HG03159 (cell line): ENCODE measurements around the gene ZBTB42.

Experiments
- ATAC-seq: cut with Tn5 transposase; IDR thresholded peaks from one replicate; pipeline ENCODE4 v1.9.1; 2021; ENCODE audit warnings: mild to moderate bottlenecking, moderate library complexity; ENCODE audit not compliant: unreplicated experiment

Gene ZBTB42

GRCh38 chr14:104782086-104782807 is 18.7 kb upstream of the ZBTB42 start:
- ATAC-seq, result no peak

- ATAC-seq, result no peak
Measured at GRCh38 chr14:104782808-104783139, 18.1 kb upstream of the ZBTB42 start.

DNA sequence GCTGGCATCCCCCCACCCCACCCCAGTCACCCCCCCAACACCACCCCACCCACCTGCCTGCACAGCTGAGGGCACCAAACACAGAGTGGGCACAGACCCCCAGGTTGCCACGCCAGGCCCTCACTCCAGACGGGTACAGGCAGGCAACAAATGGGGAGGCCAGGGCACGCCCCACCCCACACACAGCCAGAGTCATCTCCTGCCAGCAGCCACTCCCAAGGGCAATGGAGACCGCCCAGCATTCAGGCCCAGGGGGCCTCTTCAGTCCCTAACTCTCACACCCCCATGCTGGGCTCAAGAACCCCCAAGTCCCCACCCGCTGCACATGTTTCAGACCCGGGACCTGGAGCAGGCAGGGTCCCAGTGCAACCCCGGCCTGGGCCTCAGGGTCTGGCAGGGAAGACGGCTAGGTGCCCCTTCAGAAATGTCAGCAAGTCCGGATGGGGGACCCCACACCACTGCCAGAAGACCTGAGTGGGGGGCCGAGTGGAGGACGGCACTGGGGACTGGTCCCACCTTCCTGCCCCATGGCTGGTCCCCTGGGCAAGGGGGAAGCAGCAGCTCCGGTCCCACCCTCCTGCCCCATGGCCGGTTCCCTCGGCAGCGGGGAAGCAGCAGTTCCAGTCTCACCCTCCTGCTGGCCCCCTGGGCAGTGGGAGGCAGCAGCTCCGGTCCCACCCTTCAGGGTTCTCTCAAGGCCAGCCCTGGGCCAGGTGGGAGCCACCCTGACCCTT is 17.2 kb upstream of the ZBTB42 start:
- ATAC-seq, result no peak

DNA sequence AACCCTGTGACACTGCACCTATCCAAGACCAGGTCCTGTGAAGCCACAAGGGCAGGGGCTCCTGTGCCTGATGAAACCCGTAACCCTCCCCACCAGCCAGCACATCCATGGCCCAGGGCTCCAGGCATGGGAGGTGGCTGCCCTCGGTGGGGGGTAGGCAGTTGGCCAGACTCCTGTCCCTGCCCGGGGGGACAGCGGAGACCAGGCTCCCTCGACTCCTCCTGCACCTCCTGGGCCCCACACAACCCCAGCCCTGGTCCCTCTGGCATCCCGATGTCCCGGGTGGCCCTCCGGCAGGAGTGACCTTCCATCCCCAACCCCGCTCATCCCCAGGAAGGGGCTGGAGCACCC is 16.7 kb upstream of the ZBTB42 start:
- no peak for ATAC-seq

- no peak for ATAC-seq
Measured at GRCh38 chr14:104784846-104785707, 15.8 kb upstream of the ZBTB42 start.

GRCh38 chr14:104785708-104786080 is 15.2 kb upstream of the ZBTB42 start:
- no peak for ATAC-seq

DNA sequence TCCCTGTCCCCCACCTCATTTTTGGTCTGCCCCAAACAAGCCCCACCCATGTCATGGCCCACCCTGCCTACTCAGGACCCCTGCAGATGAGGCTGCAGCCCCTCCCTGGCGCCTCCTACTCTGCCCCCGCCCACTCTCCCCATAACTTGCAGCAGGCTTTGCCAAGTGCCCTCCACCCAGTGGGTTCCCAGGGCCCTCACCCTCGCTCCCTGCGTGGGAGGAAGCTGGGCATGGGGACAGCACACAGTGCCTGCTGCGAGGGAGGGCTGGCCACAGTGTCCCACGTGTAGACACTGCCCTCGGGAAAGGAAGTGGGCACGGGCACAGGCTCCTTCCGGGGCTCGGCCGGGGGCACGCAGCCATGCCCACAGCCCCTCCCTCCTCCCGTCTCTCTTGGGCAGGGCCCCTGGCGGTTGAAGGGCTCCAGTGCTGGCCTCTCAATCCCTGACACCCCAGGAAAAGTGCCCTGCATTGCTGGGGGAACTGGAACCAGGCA is 14.8 kb upstream of the ZBTB42 start:
- no peak for ATAC-seq

DNA sequence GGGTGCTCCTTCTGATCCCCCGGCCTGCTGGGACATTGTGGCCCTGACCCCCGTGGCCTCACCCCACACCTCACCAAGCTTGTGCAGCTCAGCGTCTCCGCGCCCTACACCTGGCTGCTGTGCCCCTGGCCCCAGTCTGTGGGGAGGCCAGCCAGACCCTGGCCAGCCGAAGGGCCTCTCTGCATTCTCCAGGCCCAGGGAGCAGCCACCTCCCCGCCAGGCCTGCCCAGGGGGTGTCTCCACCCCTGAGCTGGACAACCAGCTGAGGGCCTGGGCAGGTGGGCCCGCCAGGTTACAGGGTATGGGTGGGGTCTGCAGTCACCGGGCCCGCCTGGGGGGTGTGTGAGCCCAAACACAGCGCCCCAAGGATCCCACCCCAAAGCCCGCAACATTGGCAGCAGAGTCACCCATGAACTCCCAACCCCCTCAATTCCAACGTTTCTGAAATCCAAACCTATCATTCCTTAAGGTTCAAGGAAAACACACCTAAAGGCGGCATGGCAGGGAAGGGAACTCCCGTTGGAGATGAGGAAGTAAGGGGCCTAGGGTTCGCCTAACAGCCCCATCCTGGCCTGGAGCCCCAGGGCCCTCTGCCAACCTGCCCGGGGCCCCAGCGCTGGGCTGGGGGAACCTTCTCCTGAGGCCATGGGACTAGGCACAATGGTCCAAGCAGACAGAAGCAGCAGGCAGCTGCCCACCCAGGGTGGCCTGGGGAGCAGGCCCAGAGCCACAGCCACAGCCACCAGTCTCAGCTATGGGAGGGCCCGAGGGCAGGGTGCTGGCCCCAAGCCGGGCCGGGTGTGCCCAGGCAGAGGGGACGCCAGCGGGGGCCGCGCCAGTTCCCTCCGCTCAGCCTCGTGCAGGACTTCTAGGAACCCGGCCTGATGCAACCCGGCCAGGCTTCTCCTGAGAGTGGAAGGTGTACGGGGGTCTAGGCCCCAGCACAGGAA is 13.9 kb upstream of the ZBTB42 start:
- no peak for ATAC-seq

DNA sequence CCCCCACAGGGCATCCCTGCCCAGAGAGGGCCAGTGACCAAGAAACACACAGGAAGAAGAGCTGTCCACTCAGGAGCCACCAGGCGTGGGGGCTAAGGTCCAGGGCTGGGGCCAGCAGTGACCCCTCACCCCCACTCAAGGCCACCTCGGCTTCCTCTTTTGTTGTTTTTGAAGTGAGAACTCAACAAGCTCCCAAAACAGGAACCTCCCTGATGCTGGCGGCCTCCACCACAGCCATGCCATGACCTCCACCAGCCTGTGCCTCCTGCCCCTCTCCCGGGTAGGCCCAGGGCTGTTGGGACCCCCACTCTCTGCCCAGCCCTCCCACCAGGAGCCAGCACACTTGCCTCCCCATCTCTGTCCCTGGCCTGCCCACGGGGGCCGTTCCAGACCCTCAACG is 13.2 kb upstream of the ZBTB42 start:
- no peak for ATAC-seq

DNA sequence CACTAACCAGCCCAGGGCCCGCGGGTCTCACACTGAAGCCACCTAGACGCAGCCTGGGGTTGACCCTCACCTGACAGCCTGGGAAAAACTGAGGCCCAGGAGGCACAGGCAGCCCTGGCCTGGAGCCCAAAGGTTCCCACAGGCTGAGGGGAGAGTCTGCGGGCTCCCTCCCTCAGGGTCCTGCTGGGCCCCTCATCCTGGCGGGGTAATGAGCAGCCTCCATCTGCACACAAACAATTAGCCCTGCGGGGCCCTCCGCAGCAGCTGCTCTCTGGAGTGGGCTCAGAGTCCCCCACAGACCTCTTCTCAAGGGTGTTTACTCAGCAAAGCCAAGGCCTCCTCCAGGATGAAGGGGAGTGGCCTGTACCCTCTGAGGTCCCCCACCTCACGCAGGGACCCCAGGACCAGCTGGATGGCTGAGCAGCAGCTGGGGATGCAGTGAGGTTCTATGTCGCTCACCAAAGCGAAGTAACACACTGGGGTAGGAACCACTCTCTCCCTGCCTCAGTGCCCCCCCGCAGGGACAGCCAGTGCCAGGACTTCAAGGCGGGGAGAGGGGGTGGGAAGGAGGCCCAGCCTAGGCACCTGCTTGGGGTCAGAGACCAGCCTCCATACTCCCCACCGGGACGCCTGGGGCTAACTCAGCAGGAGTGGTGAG is 12.6 kb upstream of the ZBTB42 start:
- ATAC-seq, result no peak

DNA sequence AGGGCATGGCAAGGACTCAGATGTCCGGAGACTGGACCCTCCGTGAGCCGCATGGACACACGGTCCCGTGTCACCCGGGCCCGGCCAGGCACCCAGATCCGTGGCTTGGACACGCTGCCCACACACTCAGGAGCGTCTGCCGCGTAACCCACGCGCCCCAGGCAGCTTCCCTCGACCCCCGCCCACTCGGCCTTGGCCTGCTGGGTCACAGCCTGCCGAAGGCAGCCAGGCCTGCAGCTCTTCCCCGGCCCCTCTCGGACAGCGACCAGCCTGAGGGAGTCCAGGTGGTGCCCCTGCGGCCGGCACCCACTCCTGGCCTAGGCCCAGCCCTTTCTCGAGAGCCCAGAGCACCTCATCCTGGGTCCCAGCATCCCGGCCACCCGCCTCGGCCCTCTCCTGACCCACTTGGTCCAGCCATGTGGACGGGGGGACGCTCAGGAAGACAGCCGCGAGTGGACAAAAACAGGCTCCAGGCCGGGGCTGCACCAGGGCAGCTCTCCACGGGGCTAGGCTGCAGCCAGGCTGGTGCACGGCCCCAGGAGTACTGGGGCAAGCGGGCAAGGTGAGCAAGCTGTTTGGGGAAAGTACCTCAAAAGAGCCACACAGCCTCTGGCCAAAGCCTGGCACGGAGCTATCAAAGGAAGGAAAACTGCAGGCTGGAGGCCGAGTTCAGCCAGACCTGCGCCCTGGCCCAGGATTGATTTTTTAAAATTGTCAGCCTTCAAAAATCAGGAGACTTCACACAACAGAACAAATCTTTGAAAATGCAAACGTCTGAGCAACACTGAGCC is 11.8 kb upstream of the ZBTB42 start:
- no peak for ATAC-seq

DNA sequence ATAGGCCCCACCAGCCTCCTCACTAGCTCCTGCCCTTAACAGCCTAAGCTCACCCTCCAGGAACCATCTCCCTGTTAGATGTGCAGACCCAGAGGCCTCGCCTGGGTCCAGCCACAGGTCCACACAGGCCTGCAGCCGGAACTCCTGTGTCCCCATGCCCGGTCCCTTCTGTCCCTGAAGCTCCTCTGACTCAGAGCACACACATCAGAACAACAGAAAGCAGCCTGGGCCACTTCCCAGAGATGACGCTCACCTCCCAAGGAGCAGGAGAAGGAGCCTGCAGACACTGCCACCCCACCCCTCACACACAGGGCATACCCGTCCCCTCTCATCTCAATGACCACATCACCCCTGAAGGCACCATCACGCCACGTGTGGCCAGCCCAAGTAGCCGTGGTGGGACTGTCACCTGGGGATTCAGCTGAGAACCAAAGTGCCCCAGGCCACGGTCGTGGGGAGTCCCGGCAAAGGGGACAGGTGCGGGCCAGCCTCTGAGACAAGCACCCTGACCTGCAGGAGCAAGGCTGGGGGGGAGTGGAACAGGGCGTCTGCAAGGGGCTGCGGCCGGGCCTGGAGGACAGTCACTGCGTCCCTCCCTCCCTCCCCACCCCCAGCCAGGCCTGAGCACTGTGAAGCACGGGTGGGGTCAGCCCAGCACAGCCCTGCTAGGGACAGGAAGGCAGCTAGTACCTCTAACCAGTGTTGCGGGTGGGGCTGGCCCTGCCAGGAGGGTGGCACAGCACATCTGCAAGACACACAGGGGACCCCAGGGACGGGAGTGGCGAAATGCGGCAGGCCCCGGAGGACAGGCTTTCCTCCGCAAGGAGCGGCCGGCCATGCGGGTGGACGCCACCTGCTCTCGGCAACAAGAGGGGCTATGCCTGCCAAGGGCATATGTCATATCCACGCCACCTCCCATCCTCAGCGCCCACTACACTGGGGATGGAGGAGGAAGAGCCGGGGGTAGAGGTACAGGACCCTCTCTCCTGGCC is 10.9 kb upstream of the ZBTB42 start:
- ATAC-seq, result no peak

- no peak for ATAC-seq
Measured at GRCh38 chr14:104791425-104791824, 9.5 kb upstream of the ZBTB42 start.

DNA sequence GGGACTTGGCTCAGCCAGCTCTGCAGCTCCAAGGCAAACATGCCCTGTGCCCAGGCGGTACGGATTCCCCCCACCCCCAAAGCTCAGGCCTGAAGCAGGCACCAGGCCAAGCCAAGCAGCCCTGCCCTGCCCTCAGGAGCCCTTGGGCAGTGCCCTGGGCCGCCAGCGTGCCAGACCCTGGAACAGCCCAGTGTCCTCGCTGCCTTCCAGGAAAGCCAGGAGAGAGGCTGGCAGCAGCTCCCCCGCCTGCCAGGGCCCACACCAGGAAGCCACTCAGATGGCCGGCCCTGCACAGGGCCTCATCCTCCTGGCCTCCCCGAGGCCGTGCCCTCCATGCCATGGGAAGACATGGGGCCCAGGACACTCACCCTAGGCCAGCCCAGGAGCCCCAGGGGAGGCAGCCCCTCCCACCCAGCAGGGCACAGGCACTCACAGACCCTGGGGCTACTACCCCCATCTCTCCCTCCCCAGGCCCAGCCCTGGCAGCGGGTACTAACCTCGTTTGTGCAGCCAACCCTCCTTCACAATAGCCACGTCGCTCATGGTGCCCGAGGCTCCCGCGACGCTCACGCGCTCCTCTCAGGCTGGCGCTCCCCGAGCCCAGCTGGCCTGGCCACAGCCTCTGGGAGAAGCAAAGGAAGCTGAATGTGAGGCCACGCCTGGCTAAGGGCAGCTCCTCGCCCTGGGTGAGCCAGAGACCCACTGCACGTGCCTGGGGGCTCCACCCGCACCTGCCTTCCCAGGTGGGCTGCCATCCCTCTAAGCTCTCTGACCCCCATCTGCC is 8.6 kb upstream of the ZBTB42 start:
- no peak for ATAC-seq

- no peak for ATAC-seq
Measured at GRCh38 chr14:104792945-104793702, 7.8 kb upstream of the ZBTB42 start.

DNA sequence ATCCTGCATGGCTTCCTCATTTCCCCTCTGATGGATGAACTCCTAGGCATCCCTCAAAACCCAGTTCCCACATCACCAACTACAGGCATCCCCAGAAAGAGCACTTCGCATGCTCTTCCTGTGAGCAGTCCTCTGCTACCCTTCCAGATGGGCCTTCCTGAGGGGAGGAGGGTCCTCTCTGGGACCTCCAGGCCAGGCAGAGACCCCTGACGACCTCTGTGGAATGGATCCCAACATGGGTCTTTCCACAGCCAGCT is 7.3 kb upstream of the ZBTB42 start:
- ATAC-seq, result no peak

GRCh38 chr14:104794099-104794498 is 6.8 kb upstream of the ZBTB42 start:
- ATAC-seq, result no peak
